Mucosa of descending colon (tissue), 3 donors: Measurements from ENCODE around the gene TROAP. TPM values are rescaled to one million over a fixed set of nuclear protein-coding genes. Genes with fewer than 3 reads are reported as not detected.
A peak's percentile ranks its signal among the peaks of the same experiment; 100 is the strongest.

Experiments used
- ATAC-seq: fragments of 200-7000 bp; cut with Tn5 transposase; one replicate; pipeline ENCODE4 v1.9.1; 2020; ENCODE audit warnings: mild to moderate bottlenecking, moderate library complexity
- DNase-seq, 3 donors: peaks; one replicate each; pipeline ENCODE4 v3.0.0-alpha.2; 2020
- H3K36me3 ChIP-seq: fragments of 200-600 bp; one replicate; pipeline ENCODE4 v1.8.0; 2021; ENCODE audit warnings: low read depth, mild to moderate bottlenecking
- H3K4me1 ChIP-seq: fragments of 200-600 bp; one replicate; pipeline ENCODE4 v1.8.0; 2021; ENCODE audit warnings: low read depth, mild to moderate bottlenecking
- H3K4me3 ChIP-seq: fragments of 200-600 bp; one replicate; pipeline ENCODE4 v1.8.0; 2021; ENCODE audit warnings: mild to moderate bottlenecking
- H3K9me3 ChIP-seq: fragments of 200-600 bp; one replicate; pipeline ENCODE4 v1.8.0; 2021; ENCODE audit warnings: mild to moderate bottlenecking
- intact Hi-C, 2 donors: fragments of 100-400 bp; cut with DNase I in 1 of 2; cut with micrococcal nuclease in 1 of 2; formaldehyde crosslinking; loops; one replicate each; pipeline versions ENCODE4 v1.11.0 to v1.11.1; 2022; cut with DNase I, micrococcal nuclease
- total RNA-seq, 3 donors: library from RNA; stranded (reverse); fragmentation: NEBNext Ultra II Directional in 2 of 3; extraction: Animal tissue kit (Norgen Biotek cat#: 25700) in 2 of 3; gene quantifications; one replicate each; pipeline versions ENCODE4 v1.2.1 to v1.2.4, GENCODE V29; 2021 to 2023
- TF ChIP-seq, protein P1 (sequence below): fragments of 200-600 bp; IDR thresholded peaks from one replicate; pipeline ENCODE4 v1.8.0; 2022; ENCODE audit warnings: antibody characterized with exemption, mild to moderate bottlenecking
- donor health status: DM: no; HTN: no; CAD: no; lungs with moderate emphysema.
- donor health status: DM: no; HTN: no; CAD: no.
- donor health status: DM: no; HTN: yes; CAD: no.

TROAP gene
- total RNA-seq, 3 donors from 2014 or later: 4.4 to 18.8 (median 5.8) TPM

DNA sequence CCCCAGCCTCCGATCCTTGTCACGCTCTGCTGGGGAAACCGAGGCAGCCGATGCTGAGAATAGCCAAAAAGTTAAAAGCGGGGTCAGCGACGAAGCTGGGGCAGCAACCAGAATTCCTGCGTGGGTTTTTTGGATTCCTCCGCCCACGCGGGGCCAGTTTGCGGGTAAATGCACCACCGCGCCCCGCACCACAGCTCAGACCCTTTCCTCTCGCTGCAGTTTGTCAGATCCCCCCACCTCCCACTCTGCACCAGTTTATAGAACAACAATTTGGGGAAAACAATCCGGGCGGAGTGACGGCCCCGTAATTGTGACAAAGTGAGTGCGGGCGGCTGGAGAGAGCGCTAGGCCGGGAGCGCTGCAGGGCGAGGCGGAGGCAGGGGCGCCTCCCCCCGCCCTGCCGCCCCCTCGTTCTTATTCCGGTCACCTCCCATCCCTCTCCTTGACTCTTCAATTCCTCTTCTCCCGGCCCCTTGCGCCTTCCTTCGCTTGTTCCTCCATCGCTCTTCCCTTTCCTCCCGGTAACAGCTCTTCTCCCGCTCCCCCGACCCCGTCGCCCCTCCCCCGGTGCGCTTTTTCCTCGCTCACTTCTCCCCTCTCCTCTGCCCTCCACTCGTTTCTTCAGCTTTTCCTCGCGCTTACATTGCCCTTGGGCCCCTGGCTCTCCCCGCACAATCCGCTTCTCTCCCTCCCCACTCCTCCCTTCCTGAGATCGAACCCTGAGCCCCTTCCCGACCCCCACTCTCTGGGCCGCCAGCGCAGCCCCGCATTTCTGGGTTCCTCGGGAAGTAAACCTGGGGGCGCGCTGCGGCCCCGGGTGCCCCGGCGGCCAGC is 23.0 kb downstream of the TROAP start:
- no peaks in the 10 kb centered on the region for H3K36me3 ChIP-seq
- intact Hi-C loops: loop anchor here in 1 of 2 donors (10.0 kb wide), 1 partner anchor 61 kb away; no protein-coding TSS in a partner anchor

DNA sequence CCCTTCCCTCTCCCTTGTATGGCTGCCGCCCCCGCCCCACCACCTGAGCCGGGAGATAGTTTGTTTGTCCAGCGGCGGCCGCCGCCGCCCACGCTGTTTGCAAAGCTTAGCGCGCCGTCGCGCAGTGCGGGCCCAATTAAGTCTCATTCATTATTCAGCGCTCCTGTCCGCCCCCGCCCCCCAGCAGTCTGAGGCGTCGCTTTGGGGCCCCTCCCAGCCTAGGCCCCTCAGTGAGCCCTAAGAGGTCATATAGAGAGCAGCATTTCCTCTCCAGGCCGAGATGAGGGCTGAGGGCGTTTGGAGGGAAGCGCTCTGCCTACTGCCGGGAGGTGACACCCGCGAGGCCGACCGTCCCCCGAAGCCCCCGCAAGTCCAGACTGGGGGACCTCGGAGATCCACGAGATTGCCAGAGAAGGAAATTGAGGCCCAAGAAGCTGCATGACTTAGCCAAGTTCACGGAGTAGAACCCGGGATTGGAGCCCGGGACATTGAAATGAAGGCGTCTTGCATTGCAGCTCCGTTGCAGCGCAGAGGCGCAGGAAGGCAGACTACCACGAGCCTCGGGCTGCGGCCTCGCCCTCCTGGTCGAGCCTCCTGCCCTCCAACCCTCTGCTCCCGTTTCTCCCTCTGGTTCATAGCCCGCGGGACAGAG is 23.7 kb downstream of the TROAP start, which contains the start of gene DNAJC22:
DNAJC22 (plus strand) TSS at position 230 of the 652 bp plus-strand sequence. CDS start 1,985 bp downstream, outside the sequence.
- intact Hi-C loops: loop anchor here in 1 of 2 donors (10.0 kb wide), 1 partner anchor 62 kb away; no protein-coding TSS in a partner anchor
- peak; percentile 31 for ATAC-seq
- Histone ChIP-seq H3K4me1 (peaks cover 51% of the 10 kb centered on the region), H3K4me3 (no peak within 1 kb of the TSS), H3K36me3 (no peaks in the 10 kb centered on the region), H3K9me3 (no peaks in the 10 kb centered on the region)
- peak in 2 of 3 donors; percentile 52 to 59 for DNase-seq
- TF ChIP-seq, protein P1, sequence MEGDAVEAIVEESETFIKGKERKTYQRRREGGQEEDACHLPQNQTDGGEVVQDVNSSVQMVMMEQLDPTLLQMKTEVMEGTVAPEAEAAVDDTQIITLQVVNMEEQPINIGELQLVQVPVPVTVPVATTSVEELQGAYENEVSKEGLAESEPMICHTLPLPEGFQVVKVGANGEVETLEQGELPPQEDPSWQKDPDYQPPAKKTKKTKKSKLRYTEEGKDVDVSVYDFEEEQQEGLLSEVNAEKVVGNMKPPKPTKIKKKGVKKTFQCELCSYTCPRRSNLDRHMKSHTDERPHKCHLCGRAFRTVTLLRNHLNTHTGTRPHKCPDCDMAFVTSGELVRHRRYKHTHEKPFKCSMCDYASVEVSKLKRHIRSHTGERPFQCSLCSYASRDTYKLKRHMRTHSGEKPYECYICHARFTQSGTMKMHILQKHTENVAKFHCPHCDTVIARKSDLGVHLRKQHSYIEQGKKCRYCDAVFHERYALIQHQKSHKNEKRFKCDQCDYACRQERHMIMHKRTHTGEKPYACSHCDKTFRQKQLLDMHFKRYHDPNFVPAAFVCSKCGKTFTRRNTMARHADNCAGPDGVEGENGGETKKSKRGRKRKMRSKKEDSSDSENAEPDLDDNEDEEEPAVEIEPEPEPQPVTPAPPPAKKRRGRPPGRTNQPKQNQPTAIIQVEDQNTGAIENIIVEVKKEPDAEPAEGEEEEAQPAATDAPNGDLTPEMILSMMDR: no peak

More for the DNA sequence above, 23.0 kb downstream of the TROAP start:
- DNase-seq (no peak), ATAC-seq (no peak)
- no peak overlapping the region for H3K4me3 ChIP-seq
- TF ChIP-seq, protein P1: no peak
- peaks cover 51% of the 10 kb centered on the region for H3K4me1 ChIP-seq
- H3K9me3 ChIP-seq: no peaks in the 10 kb centered on the region

DNA sequence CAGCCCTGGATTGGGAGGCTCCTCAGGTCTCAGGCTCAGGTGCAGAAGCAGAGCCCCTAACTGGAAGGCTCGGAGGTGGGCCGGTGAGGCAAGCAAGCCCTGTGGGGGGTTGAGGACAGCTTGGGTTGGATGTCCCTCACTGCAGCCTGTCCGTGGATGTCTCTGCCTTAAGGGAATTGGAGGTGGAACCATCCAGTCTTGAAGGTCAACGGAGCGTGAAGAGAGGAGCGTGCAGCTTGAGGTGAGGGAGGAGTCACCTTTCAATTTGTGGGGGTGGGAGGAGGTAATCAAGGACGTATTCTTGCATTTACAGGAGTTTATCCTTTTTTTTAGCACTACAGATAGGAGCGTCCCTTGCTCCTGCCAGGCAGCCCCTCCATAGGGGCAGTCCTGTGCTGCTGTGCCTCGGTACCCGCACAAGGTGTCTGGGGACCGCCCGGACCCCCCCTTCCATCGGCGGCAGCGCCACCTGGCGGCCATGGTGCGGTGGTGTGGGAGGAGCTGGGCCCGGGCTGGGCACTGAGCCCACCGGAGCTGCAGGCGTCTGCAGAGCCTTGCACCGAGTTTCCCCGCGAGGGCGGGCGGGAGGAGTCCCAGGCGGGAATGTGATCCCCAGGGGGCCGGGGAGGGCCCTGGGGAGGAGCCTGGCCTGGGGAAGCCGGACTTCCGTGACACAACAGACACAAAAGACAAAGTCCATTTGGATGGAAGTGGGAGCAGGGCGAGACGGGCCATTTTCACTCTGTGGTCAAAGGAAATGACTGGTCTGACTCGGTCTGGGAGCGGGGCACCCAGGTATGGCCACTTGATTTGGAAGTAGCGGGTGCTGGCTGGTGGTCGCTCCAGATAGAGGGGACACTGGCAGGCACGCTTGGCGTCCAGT is 24.5 kb downstream of the TROAP start:
- no peaks in the 10 kb centered on the region for H3K36me3 ChIP-seq
- ATAC-seq (peak; percentile 95), DNase-seq (peak; percentile 90 to 94 (median 92))
- H3K4me3 ChIP-seq: no peak overlapping the region
- TF ChIP-seq, protein P1: peak; percentile 82
- peaks cover 45% of the 10 kb centered on the region for H3K4me1 ChIP-seq
- intact Hi-C loops: loop anchor here in 1 of 2 donors (10.0 kb wide), 1 partner anchor 63 kb away; no protein-coding TSS in a partner anchor
- H3K9me3 ChIP-seq: no peaks in the 10 kb centered on the region

- H3K4me3 ChIP-seq: no peak overlapping the region
- TF ChIP-seq, protein P1: no peak
- no peak for ATAC-seq
- peaks cover 36% of the 10 kb centered on the region for H3K4me1 ChIP-seq
- H3K9me3 ChIP-seq: no peaks in the 10 kb centered on the region
- intact Hi-C loops: loop anchor here in 1 of 2 donors (10.0 kb wide), 1 partner anchor 64 kb away; no protein-coding TSS in a partner anchor
- DNase-seq: no peak
- H3K36me3 ChIP-seq: no peaks in the 10 kb centered on the region
These were observed 25.7 kb downstream of the TROAP start for GRCh38 chr12:49348781-49349180.

- intact Hi-C loops: loop anchor here in 1 of 2 donors (10.0 kb wide), 1 partner anchor 64 kb away; no protein-coding TSS in a partner anchor
- Histone ChIP-seq H3K4me3 (no peak overlapping the region), H3K4me1 (peaks cover 36% of the 10 kb centered on the region), H3K9me3 (no peaks in the 10 kb centered on the region), H3K36me3 (no peaks in the 10 kb centered on the region)
- ATAC-seq: no peak
- no peak for DNase-seq
- TF ChIP-seq, protein P1: no peak
These were observed 26.2 kb downstream of the TROAP start for GRCh38 chr12:49349266-49349665.
